ENCODE measurements around the gene GAGE10.

DNA sequence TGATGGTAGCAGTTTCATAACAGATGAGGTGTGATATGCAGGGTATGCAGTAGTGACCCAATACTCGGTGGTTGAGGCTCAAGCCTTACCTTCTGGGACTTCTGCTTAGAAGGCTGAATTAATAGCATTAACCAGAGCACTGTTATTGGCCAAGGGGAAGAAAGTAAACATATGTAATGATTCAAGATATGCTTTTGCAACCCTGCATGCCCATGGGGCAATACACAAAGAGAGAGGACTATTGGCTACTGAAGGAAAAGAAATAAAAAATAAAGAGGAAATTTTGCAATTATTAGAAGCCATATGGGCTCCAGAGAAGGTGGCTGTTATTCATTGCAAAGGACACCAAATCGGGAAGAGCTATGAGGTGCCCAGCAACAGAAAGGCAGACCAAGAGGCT is 8.7 kb downstream of the GAGE10 start:
- TF ChIP-seq, protein P1, sequence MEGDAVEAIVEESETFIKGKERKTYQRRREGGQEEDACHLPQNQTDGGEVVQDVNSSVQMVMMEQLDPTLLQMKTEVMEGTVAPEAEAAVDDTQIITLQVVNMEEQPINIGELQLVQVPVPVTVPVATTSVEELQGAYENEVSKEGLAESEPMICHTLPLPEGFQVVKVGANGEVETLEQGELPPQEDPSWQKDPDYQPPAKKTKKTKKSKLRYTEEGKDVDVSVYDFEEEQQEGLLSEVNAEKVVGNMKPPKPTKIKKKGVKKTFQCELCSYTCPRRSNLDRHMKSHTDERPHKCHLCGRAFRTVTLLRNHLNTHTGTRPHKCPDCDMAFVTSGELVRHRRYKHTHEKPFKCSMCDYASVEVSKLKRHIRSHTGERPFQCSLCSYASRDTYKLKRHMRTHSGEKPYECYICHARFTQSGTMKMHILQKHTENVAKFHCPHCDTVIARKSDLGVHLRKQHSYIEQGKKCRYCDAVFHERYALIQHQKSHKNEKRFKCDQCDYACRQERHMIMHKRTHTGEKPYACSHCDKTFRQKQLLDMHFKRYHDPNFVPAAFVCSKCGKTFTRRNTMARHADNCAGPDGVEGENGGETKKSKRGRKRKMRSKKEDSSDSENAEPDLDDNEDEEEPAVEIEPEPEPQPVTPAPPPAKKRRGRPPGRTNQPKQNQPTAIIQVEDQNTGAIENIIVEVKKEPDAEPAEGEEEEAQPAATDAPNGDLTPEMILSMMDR (conservative IDR thresholded peaks at IDR 0.05; ENCODE audit: low read depth, low read length), result no peak
- no peak for TF ChIP-seq BHLHE40 (IDR thresholded peaks at IDR 0.05; ENCODE audit: low read depth, low read length)
- TF ChIP-seq SMC3 (IDR thresholded peaks at IDR 0.05; ENCODE audit: low read depth, low read length), result no peak
- no peak for TF ChIP-seq POLR2A (IDR thresholded peaks at IDR 0.05; ENCODE audit: low read depth, low read length)
- TF ChIP-seq CHD1 (IDR thresholded peaks at IDR 0.05; ENCODE audit: low read depth, low read length), result no peak
- no peak for TF ChIP-seq MAFK (IDR thresholded peaks at IDR 0.05; ENCODE audit: low read depth, low read length)
- TF ChIP-seq FOS (IDR thresholded peaks at IDR 0.05; ENCODE audit: low read depth, low read length), result no peak
- no peak for TF ChIP-seq RCOR1 (IDR thresholded peaks at IDR 0.05; ENCODE audit: insufficient replicate concordance, low read length)
- no peak for TF ChIP-seq MAZ (IDR thresholded peaks at IDR 0.05; ENCODE audit: borderline replicate concordance, low read depth, low read length)
- no peak for TF ChIP-seq MXI1 (IDR thresholded peaks at IDR 0.05; ENCODE audit: borderline replicate concordance, low read depth, low read length)
- no peak for TF ChIP-seq RAD21 (IDR thresholded peaks at IDR 0.05; ENCODE audit: low read length)
- no peak for TF ChIP-seq CEBPB (IDR thresholded peaks at IDR 0.05; ENCODE audit: low read depth, low read length)
- TF ChIP-seq, protein P2, sequence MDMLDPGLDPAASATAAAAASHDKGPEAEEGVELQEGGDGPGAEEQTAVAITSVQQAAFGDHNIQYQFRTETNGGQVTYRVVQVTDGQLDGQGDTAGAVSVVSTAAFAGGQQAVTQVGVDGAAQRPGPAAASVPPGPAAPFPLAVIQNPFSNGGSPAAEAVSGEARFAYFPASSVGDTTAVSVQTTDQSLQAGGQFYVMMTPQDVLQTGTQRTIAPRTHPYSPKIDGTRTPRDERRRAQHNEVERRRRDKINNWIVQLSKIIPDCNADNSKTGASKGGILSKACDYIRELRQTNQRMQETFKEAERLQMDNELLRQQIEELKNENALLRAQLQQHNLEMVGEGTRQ (IDR thresholded peaks at IDR 0.05; ENCODE audit: low read depth, low read length), result no peak

Measured in IMR-90 (cell line).